Cardiac septum (tissue), 1 donor: ENCODE results near the gene MAGIX. TPM values are rescaled to one million over a fixed set of nuclear protein-coding genes. Genes with fewer than 3 reads are reported as not detected.

ENCODE experiments used
- total RNA-seq: library from RNA; stranded (reverse); fragmentation: NEBNext Ultra II Directional; extraction: Animal tissue kit (Norgen Biotek cat#: 25700); gene quantifications from one replicate; pipeline ENCODE4 v1.2.1, GENCODE V29; 2021
- donor health status: DM: no; HTN: no; CAD: no.

MAGIX gene
- total RNA-seq, 1 donor from 2014 or later, result 3.4 TPM

Other genes with a start within 250 kb of the MAGIX start
- gene PIM2, start 243.7 kb upstream of the MAGIX start, total RNA-seq, result 2.7 TPM
- gene OTUD5, start 205.2 kb upstream of the MAGIX start, total RNA-seq, result 29.1 TPM
- 0.27 TPM for gene KCND1, start 190.9 kb upstream of the MAGIX start, total RNA-seq
- gene GRIPAP1, start 160.5 kb upstream of the MAGIX start, total RNA-seq, result 24.9 TPM
- 21.9 TPM for gene TFE3, start 119.4 kb upstream of the MAGIX start, total RNA-seq
- gene CCDC120, start 103.8 kb upstream of the MAGIX start, total RNA-seq, result 1.7 TPM
- gene PRAF2, start 88.8 kb upstream of the MAGIX start, total RNA-seq, result 14.8 TPM
- 68.1 TPM for gene WDR45, start 82.9 kb upstream of the MAGIX start, total RNA-seq
- gene GPKOW, start 39.0 kb upstream of the MAGIX start, total RNA-seq, result 18.7 TPM
- gene PLP2, start 9.1 kb downstream of the MAGIX start, total RNA-seq, result 84.9 TPM
- gene PRICKLE3, start 23.6 kb downstream of the MAGIX start, total RNA-seq, result 10.3 TPM
- gene SYP, start 37.4 kb downstream of the MAGIX start, total RNA-seq, result 1.2 TPM
- 0.08 TPM for gene CACNA1F, start 70.6 kb downstream of the MAGIX start, total RNA-seq
- gene CCDC22, start 72.7 kb downstream of the MAGIX start, total RNA-seq, result 10.6 TPM
- gene FOXP3, start 102.0 kb downstream of the MAGIX start, total RNA-seq, result 0.11 TPM
- gene PPP1R3F, start 107.0 kb downstream of the MAGIX start, total RNA-seq, result 23.4 TPM
- gene GAGE10, start 140.9 kb downstream of the MAGIX start, total RNA-seq, result not detected
- gene GAGE12J, start 159.3 kb downstream of the MAGIX start, total RNA-seq, result not detected
- not detected for gene GAGE13, start 168.8 kb downstream of the MAGIX start, total RNA-seq